ENCODE measurements around the gene TPK1.

DNA sequence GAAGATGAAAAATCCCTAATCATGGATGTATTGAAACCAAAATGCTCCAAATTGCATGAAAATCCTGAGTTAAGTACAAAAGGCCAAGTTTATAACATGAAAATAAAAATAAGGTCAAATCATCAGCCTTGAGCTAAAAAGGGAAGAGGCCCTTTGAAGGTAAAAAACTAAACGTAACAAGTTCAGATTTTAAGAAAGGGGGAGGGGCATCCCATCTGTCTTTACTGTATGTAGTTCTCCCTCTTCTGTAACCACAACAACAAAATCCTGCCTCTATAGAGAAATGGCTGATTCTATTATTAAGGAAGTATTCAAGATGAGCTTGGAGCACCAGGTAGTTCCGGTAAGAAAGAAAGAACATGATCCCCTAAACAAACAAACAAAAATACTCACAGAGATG is 64.7 kb downstream of the TPK1 start:
- no peak for TF ChIP-seq POLR2AphosphoS5 (IDR thresholded peaks at IDR 0.05)
- TF ChIP-seq, protein P1, sequence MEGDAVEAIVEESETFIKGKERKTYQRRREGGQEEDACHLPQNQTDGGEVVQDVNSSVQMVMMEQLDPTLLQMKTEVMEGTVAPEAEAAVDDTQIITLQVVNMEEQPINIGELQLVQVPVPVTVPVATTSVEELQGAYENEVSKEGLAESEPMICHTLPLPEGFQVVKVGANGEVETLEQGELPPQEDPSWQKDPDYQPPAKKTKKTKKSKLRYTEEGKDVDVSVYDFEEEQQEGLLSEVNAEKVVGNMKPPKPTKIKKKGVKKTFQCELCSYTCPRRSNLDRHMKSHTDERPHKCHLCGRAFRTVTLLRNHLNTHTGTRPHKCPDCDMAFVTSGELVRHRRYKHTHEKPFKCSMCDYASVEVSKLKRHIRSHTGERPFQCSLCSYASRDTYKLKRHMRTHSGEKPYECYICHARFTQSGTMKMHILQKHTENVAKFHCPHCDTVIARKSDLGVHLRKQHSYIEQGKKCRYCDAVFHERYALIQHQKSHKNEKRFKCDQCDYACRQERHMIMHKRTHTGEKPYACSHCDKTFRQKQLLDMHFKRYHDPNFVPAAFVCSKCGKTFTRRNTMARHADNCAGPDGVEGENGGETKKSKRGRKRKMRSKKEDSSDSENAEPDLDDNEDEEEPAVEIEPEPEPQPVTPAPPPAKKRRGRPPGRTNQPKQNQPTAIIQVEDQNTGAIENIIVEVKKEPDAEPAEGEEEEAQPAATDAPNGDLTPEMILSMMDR (IDR thresholded peaks at IDR 0.05; ENCODE audit: poor library complexity, severe bottlenecking): no peak
- TF ChIP-seq TAF1 (IDR thresholded peaks at IDR 0.05; ENCODE audit: low read depth): no peak
- TF ChIP-seq REST (IDR thresholded peaks at IDR 0.05; ENCODE audit: borderline replicate concordance): no peak
